Trophoblast cell (in vitro differentiated cells and primary cell): ENCODE results near the gene SUN1.
"Not testable (repeated sequence)": the region's sequence is repeated elsewhere in the genome, so short reads cannot be mapped to it uniquely, and the experiment has no call there.

ENCODE experiments used
- DNase-seq, 2 donors: peaks; one replicate each; pipeline ENCODE4 v3.0.0-alpha.2; 2016
- H2AFZ ChIP-seq: 2 replicates; pipeline ENCODE4 v1.6.1; 2013; ENCODE audit warnings: low read length, moderate library complexity, mild to moderate bottlenecking; ENCODE audit not compliant: insufficient read depth, poor library complexity
- H2AK5ac ChIP-seq: 2 replicates; pipeline ENCODE4 v1.6.1; 2013; ENCODE audit warnings: mild to moderate bottlenecking, low read length
- H2BK120ac ChIP-seq: 2 replicates; pipeline ENCODE4 v1.6.1; 2013; ENCODE audit warnings: low read length, mild to moderate bottlenecking, moderate library complexity; ENCODE audit not compliant: insufficient read depth, poor library complexity
- H2BK12ac ChIP-seq: 2 replicates; pipeline ENCODE4 v1.6.1; 2013; ENCODE audit warnings: mild to moderate bottlenecking, low read length, moderate library complexity
- H2BK5ac ChIP-seq: 2 replicates; pipeline ENCODE4 v1.6.1; 2013; ENCODE audit warnings: low read length, low read depth, moderate library complexity, mild to moderate bottlenecking; ENCODE audit not compliant: poor library complexity
- H3K14ac ChIP-seq: 2 replicates; pipeline ENCODE4 v1.6.1; 2013; ENCODE audit warnings: mild to moderate bottlenecking, low read length
- H3K18ac ChIP-seq: 2 replicates; pipeline ENCODE4 v1.6.1; 2013; ENCODE audit warnings: mild to moderate bottlenecking, low read length
- H3K23ac ChIP-seq: 2 replicates; pipeline ENCODE4 v1.6.1; 2013; ENCODE audit warnings: low read length
- H3K27ac ChIP-seq: 2 replicates; pipeline ENCODE4 v1.5.1; 2013; ENCODE audit warnings: low read depth, mild to moderate bottlenecking, inconsistent platforms, low read length, moderate library complexity
- H3K27me3 ChIP-seq: 2 replicates; pipeline ENCODE4 v1.6.1; 2013; ENCODE audit warnings: inconsistent platforms, mild to moderate bottlenecking, low read length, moderate library complexity; ENCODE audit not compliant: insufficient read depth
- H3K36me3 ChIP-seq, 2 experiments: 1 replicate in 1 of 2; 2 replicates in 1 of 2; pipeline ENCODE4 v1.6.1; 2013; ENCODE audit warnings: low read length in 2 of 2, mild to moderate bottlenecking in 2 of 2, moderate library complexity in 1 of 2; ENCODE audit not compliant: insufficient read depth in 2 of 2, control insufficient read depth in 1 of 2
- H3K4ac ChIP-seq: 2 replicates; pipeline ENCODE4 v1.6.1; 2013; ENCODE audit warnings: low read depth, mild to moderate bottlenecking, low read length, moderate library complexity
- H3K4me1 ChIP-seq, 2 experiments: 1 replicate in 1 of 2; 2 replicates in 1 of 2; pipeline ENCODE4 v1.6.1; 2013; ENCODE audit warnings: low read length in 2 of 2, mild to moderate bottlenecking in 2 of 2, moderate library complexity in 1 of 2; ENCODE audit not compliant: insufficient read depth in 2 of 2, control insufficient read depth in 1 of 2
- H3K4me2 ChIP-seq: 2 replicates; pipeline ENCODE4 v1.6.1; 2013; ENCODE audit warnings: inconsistent platforms, mild to moderate bottlenecking, low read length, moderate library complexity
- H3K4me3 ChIP-seq: 2 replicates; pipeline ENCODE4 v1.5.1; 2013; ENCODE audit warnings: mild to moderate bottlenecking, low read depth, low read length, inconsistent platforms
- H3K79me1 ChIP-seq: one replicate; pipeline ENCODE4 v1.6.1; 2013; ENCODE audit warnings: low read length
- H3K79me2 ChIP-seq: 2 replicates; pipeline ENCODE4 v1.6.1; 2013; ENCODE audit warnings: low read length, mild to moderate bottlenecking; ENCODE audit not compliant: control insufficient read depth, insufficient read depth, poor library complexity
- H3K9ac ChIP-seq: 2 replicates; pipeline ENCODE4 v1.6.1; 2013; ENCODE audit warnings: mild to moderate bottlenecking, low read length
- H3K9me3 ChIP-seq: 2 replicates; pipeline ENCODE4 v1.6.1; 2013; ENCODE audit warnings: low read depth, mild to moderate bottlenecking, control low read depth, inconsistent platforms, low read length; ENCODE audit not compliant: insufficient read depth
- H4K12ac ChIP-seq: 2 replicates; pipeline ENCODE4 v1.6.1; 2013; ENCODE audit warnings: low read depth, mild to moderate bottlenecking, low read length, moderate library complexity
- H4K8ac ChIP-seq: 2 replicates; pipeline ENCODE4 v1.6.1; 2013; ENCODE audit warnings: low read depth, mild to moderate bottlenecking, low read length, moderate library complexity
- H4K91ac ChIP-seq: one replicate; pipeline ENCODE4 v1.6.1; 2013; ENCODE audit warnings: low read depth, mild to moderate bottlenecking, low read length, moderate library complexity
- WGBS: extraction: QIAGEN DNeasy Blood & Tissue Kit; methylation state at CpG from one replicate; pipeline ENCODE4 v1.1.7; 2013; ENCODE audit warnings: missing lambda C conversion rate; ENCODE audit not compliant: insufficient read length, insufficient coverage; ENCODE audit errors: extremely low coverage; 5-methylcytosine and 5-hydroxymethylcytosine counted together

Gene SUN1

DNA sequence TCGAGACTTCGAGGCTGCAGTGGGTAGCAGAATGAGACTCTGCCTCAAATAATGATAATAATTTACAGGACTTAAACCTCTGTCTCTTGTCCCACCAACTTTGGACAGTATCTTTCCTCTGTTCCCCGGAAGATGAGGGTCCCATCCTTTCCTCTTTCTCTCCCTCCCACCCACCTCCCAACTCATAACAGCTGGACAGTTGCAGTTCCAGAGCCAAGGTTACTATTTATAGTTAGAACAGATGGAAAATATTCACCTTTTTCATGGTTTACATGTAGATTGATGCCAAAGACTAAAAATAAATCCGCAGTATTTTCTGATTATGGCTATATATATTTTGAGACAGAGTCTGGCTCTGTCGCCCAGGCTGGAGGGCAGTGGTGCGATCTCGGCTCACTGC, 31.6 kb upstream of the SUN1 start:
- Histone ChIP-seq H3K14ac (no peak overlapping the region), H2AK5ac (no peak overlapping the region), H3K79me1 (no peaks in the 10 kb centered on the region), H3K27ac (no peak overlapping the region), H4K12ac (no peak overlapping the region), H3K23ac (no peak overlapping the region), H2AFZ (no peak overlapping the region), H2BK5ac (no peak overlapping the region), H4K91ac (no peak overlapping the region), H3K79me2 (no peaks in the 10 kb centered on the region), H2BK12ac (no peak overlapping the region), H3K9ac (no peak overlapping the region), H4K8ac (no peak overlapping the region), H3K4me3 (no peak overlapping the region), H3K18ac (no peak overlapping the region), H3K4ac (no peak overlapping the region), H3K27me3 (no peaks in the 10 kb centered on the region), H2BK120ac (no peak overlapping the region), H3K36me3 (peaks cover 0 to 2% of the 10 kb centered on the region in 2 experiments), H3K4me1 (no peaks in the 10 kb centered on the region), H3K9me3 (no peaks in the 10 kb centered on the region), H3K4me2 (no peak overlapping the region)
- WGBS = no CpG with 5 or more reads among the region's 7 CpGs
- DNase-seq = no peak

DNA sequence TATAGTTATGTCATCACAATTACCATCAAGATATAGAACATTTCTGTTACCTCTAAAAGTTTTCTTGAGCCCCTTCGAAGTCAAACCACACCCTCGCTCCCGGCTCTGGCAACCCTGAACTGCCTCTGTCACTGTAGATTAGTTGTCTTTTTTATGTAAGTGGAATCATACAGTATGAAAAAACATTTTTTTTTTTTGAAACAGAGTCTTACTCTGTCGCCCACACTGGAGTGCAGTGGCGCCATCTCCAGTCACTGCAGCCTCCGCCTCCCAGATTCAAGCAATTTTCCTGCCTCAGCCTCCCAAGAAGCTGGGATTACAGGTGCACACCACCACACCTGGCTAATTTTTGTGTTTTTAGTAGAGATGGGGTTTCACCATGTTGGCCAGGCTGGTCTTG, 30.9 kb upstream of the SUN1 start:
- H3K27me3 ChIP-seq, DNase-seq, H2AK5ac ChIP-seq, H3K23ac ChIP-seq, H3K14ac ChIP-seq, H3K4me3 ChIP-seq, H2BK120ac ChIP-seq, H2AFZ ChIP-seq, H4K91ac ChIP-seq, H3K79me2 ChIP-seq, H3K79me1 ChIP-seq, H3K9ac ChIP-seq, H3K36me3 ChIP-seq, H3K27ac ChIP-seq, H2BK5ac ChIP-seq, H4K12ac ChIP-seq, H3K4ac ChIP-seq, H3K4me2 ChIP-seq, H2BK12ac ChIP-seq, H3K4me1 ChIP-seq, H4K8ac ChIP-seq, H3K9me3 ChIP-seq, H3K18ac ChIP-seq: not testable (repeated sequence)
- WGBS = no CpG with 5 or more reads among the region's 6 CpGs

DNA sequence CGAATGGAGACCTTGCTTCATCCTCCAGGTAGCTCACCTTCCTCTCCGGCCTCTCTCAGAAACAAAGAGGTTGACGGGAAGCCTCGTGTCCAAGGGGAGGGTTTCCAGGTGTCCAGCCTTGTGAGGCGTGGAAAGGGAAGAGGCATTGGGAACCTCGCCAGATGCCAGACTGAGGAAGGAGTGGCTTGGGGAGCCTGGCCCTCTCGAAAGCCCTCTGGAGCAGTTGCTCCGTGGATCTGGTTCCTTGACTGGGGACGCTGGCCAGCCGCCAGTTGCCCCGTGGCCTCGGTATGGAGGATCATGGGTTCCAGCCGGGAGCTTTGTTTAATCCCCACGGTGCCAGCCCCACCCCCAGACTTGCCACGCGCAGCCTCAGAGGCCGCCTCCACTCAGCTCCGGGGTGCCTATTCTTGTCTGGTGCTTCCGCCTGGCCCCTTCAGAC, 30.3 kb upstream of the SUN1 start:
- Histone ChIP-seq H4K8ac (no peak overlapping the region), H3K36me3 (peaks cover 0 to 2% of the 10 kb centered on the region in 2 experiments), H3K4me1 (no peaks in the 10 kb centered on the region), H2BK12ac (no peak overlapping the region), H2AK5ac (no peak overlapping the region), H3K14ac (no peak overlapping the region), H2AFZ (no peak overlapping the region), H2BK120ac (no peak overlapping the region), H3K4me3 (no peak overlapping the region), H3K4me2 (no peak overlapping the region), H3K18ac (no peak overlapping the region), H4K12ac (no peak overlapping the region), H3K79me1 (no peaks in the 10 kb centered on the region), H3K23ac (no peak overlapping the region), H3K27me3 (no peaks in the 10 kb centered on the region), H3K9ac (no peak overlapping the region), H3K79me2 (no peaks in the 10 kb centered on the region), H3K9me3 (no peaks in the 10 kb centered on the region), H3K4ac (no peak overlapping the region), H4K91ac (no peak overlapping the region), H3K27ac (no peak overlapping the region), H2BK5ac (no peak overlapping the region)
- DNase-seq = no peak
- WGBS = no CpG with 5 or more reads among the region's 19 CpGs

DNA sequence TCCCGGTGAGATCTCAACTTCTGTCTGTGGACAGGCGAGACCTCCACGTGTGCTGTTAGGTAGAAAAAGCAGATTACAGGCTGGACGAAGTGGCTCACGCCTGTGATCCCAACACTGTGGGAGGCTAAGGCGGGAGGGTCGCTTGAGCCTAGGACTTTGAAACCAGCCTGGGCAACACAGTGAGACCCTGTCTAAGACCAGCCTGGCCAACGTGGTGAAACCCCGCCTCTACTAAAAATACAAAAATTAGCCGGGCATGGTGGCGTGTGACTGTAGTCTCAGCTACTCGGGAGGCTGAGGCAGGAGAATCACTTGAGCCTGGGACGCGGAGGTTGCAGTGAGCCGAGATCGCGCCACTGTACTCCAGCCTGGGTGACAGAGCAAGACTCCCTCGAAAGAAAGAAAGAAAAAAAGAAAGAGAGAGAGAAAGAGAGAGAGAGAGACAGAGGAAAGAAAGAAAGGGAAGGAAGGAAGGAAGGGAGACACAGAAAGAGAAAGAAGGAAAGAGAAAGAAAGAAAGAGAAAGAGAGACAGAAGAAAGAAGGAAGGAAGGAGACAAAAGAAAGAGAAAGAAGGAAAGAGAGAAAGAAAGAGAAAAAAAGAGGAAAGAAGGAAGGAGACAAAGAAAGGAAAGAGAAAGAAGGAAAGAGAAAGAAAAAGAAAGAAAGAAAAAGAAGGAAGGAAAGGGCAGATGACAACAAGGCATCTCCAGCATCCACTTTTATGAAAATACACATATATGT, 29.6 kb upstream of the SUN1 start:
- no peak overlapping the region for H2BK5ac ChIP-seq
- H3K18ac ChIP-seq = no peak overlapping the region
- H4K91ac ChIP-seq = no peak overlapping the region
- peaks cover 0 to 2% of the 10 kb centered on the region in 2 experiments for H3K36me3 ChIP-seq
- no peak overlapping the region for H4K12ac ChIP-seq
- H3K79me1 ChIP-seq = no peaks in the 10 kb centered on the region
- no peak overlapping the region for H3K9ac ChIP-seq
- no peaks in the 10 kb centered on the region for H3K4me1 ChIP-seq
- H2AFZ ChIP-seq = no peak overlapping the region
- no peak overlapping the region for H2BK12ac ChIP-seq
- no peak overlapping the region for H3K4me3 ChIP-seq
- H3K23ac ChIP-seq = no peak overlapping the region
- H2BK120ac ChIP-seq = no peak overlapping the region
- H3K4me2 ChIP-seq = no peak overlapping the region
- no peak overlapping the region for H2AK5ac ChIP-seq
- H3K9me3 ChIP-seq = no peaks in the 10 kb centered on the region
- no peak overlapping the region for H4K8ac ChIP-seq
- H3K4ac ChIP-seq = no peak overlapping the region
- no peaks in the 10 kb centered on the region for H3K27me3 ChIP-seq
- no CpG with 5 or more reads among the region's 18 CpGs for WGBS
- H3K79me2 ChIP-seq = no peaks in the 10 kb centered on the region
- H3K27ac ChIP-seq = no peak overlapping the region
- H3K14ac ChIP-seq = no peak overlapping the region
- no peak for DNase-seq
